ENCODE results near the gene PFKL.

PFKL gene

DNA sequence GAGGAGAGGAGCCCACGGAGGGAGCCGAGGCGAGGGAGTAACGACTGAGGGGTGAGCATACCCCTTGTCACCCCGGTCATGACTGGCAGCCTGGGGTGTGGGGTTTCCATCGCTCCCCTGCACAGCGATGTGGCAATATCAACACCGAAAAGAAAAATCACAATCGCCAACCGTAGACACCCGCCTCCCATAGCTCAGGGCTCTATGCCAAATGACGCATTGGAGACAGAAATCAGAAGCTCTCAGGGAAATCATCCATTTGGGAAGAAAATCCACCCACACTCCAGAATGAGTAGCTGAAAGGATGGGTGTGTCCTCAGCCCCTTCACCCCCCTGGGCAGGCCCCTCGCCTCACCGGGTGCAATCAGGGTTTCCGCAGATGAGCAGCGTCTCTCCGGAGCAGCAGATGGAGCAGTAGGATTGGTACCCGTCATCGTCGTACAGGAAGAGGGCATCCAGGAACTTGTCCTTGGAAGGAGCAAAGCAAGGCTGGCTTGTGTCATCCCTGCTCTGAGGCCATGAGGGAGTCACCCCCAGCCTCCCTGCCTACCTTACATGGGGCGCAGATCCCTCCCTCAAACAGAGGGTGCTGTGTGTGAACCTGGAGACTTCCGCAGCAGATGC lies 40.7 kb upstream of the PFKL start:
- TF ChIP-seq TAF1 (IDR thresholded peaks at IDR 0.05; ENCODE audit: borderline replicate concordance, insufficient read depth, low read length): no peak

DNA sequence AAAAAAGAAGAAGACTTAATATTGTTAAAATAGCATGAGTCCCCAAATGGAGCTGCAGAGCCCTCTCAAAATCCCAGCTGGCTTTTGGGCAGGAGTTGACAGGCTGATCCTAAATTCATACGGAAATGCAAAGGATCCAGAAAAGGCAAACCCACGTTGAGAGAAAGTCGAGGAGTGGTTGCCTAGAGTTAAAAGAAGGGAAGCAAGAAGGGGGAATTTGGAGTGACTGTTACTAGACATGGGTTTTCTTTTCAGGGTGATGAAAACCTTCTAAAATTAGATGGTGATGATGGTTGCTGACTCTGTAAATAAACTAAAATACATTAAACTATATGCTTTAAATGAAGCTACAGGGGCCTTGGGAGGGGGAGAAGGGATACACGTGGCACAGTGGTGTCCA lies 39.8 kb upstream of the PFKL start:
- TF ChIP-seq FOXP2 (optimal IDR thresholded peaks at IDR 0.05; ENCODE audit: borderline replicate concordance, extremely low read depth, extremely low read length, insufficient read depth) (no peak), POLR2AphosphoS5 (IDR thresholded peaks at IDR 0.05; ENCODE audit: low read depth, low read length) (no peak), TAF1 (IDR thresholded peaks at IDR 0.05; ENCODE audit: borderline replicate concordance, insufficient read depth, low read length) (no peak), SIN3A (IDR thresholded peaks at IDR 0.05; ENCODE audit: borderline replicate concordance, insufficient read depth, low read length) (no peak)
- TF ChIP-seq, protein P1, sequence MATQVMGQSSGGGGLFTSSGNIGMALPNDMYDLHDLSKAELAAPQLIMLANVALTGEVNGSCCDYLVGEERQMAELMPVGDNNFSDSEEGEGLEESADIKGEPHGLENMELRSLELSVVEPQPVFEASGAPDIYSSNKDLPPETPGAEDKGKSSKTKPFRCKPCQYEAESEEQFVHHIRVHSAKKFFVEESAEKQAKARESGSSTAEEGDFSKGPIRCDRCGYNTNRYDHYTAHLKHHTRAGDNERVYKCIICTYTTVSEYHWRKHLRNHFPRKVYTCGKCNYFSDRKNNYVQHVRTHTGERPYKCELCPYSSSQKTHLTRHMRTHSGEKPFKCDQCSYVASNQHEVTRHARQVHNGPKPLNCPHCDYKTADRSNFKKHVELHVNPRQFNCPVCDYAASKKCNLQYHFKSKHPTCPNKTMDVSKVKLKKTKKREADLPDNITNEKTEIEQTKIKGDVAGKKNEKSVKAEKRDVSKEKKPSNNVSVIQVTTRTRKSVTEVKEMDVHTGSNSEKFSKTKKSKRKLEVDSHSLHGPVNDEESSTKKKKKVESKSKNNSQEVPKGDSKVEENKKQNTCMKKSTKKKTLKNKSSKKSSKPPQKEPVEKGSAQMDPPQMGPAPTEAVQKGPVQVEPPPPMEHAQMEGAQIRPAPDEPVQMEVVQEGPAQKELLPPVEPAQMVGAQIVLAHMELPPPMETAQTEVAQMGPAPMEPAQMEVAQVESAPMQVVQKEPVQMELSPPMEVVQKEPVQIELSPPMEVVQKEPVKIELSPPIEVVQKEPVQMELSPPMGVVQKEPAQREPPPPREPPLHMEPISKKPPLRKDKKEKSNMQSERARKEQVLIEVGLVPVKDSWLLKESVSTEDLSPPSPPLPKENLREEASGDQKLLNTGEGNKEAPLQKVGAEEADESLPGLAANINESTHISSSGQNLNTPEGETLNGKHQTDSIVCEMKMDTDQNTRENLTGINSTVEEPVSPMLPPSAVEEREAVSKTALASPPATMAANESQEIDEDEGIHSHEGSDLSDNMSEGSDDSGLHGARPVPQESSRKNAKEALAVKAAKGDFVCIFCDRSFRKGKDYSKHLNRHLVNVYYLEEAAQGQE (IDR thresholded peaks at IDR 0.05; ENCODE audit: insufficient read depth in 1 of 2, low read depth in 2 of 2, low read length in 2 of 2): no peak

- TF ChIP-seq TAF1 (IDR thresholded peaks at IDR 0.05; ENCODE audit: borderline replicate concordance, insufficient read depth, low read length) (no peak), FOXP2 (optimal IDR thresholded peaks at IDR 0.05; ENCODE audit: borderline replicate concordance, extremely low read depth, extremely low read length, insufficient read depth) (no peak), POLR2AphosphoS5 (IDR thresholded peaks at IDR 0.05; ENCODE audit: low read depth, low read length) (no peak), SIN3A (IDR thresholded peaks at IDR 0.05; ENCODE audit: borderline replicate concordance, insufficient read depth, low read length) (no peak)
- TF ChIP-seq, protein P1 (IDR thresholded peaks at IDR 0.05; ENCODE audit: insufficient read depth in 1 of 2, low read depth in 2 of 2, low read length in 2 of 2): no peak
These were observed 38.8 kb upstream of the PFKL start for GRCh38 chr21:44260791-44261631.

GRCh38 chr21:44261675-44262295 lies 38.1 kb upstream of the PFKL start, which contains the start of gene DNMT3L:
Gene DNMT3L, minus strand, starts transcription at chr21:44261897. Its CDS starts 638 bp downstream, at chr21:44261259.
- TF ChIP-seq SIN3A (IDR thresholded peaks at IDR 0.05; ENCODE audit: borderline replicate concordance, insufficient read depth, low read length) (no peak), POLR2AphosphoS5 (IDR thresholded peaks at IDR 0.05; ENCODE audit: low read depth, low read length) (no peak), FOXP2 (optimal IDR thresholded peaks at IDR 0.05; ENCODE audit: borderline replicate concordance, extremely low read depth, extremely low read length, insufficient read depth) (no peak), TAF1 (IDR thresholded peaks at IDR 0.05; ENCODE audit: borderline replicate concordance, insufficient read depth, low read length) (no peak)
- TF ChIP-seq, protein P1 (IDR thresholded peaks at IDR 0.05; ENCODE audit: insufficient read depth in 1 of 2, low read depth in 2 of 2, low read length in 2 of 2): no peak

GRCh38 chr21:44262338-44263056 lies 37.4 kb upstream of the PFKL start:
- TF ChIP-seq TAF1 (IDR thresholded peaks at IDR 0.05; ENCODE audit: borderline replicate concordance, insufficient read depth, low read length): no peak
- TF ChIP-seq, protein P1 (IDR thresholded peaks at IDR 0.05; ENCODE audit: insufficient read depth in 1 of 2, low read depth in 2 of 2, low read length in 2 of 2): no peak
- no peak for TF ChIP-seq POLR2AphosphoS5 (IDR thresholded peaks at IDR 0.05; ENCODE audit: low read depth, low read length)
- TF ChIP-seq SIN3A (IDR thresholded peaks at IDR 0.05; ENCODE audit: borderline replicate concordance, insufficient read depth, low read length): no peak
